Stimulated activated memory B cell treated with anti-CD40 and anti-IgM and Interleukin-4, amounts not matched to agents 10 μg/mL and 1 μg/mL and 100 μg/mL, for 72 hours (primary cell): ENCODE data around the gene ADAP1.
A peak's percentile ranks its signal among the peaks of the same experiment; 100 is the strongest.

Experiments used
- ATAC-seq: fragments of 150-1000 bp; cut with Tn5 transposase; 2 replicates; pipeline ENCODE4 v1.10.0; 2021
- H3K27ac Mint-ChIP-seq: one replicate; pipeline ENCODE4 v1.8.0; 2022; ENCODE audit warnings: mild to moderate bottlenecking, mixed read lengths
- H3K27me3 Mint-ChIP-seq: one replicate; pipeline ENCODE4 v1.8.0; 2022; ENCODE audit warnings: mixed read lengths
- H3K36me3 Mint-ChIP-seq: one replicate; pipeline ENCODE4 v1.8.0; 2022; ENCODE audit warnings: mixed read lengths
- H3K4me1 Mint-ChIP-seq: one replicate; pipeline ENCODE4 v1.8.0; 2022; ENCODE audit warnings: mixed read lengths
- H3K4me3 Mint-ChIP-seq: one replicate; pipeline ENCODE4 v1.8.0; 2022; ENCODE audit warnings: mild to moderate bottlenecking, moderate library complexity, mixed read lengths
- H3K9me3 Mint-ChIP-seq: one replicate; pipeline ENCODE4 v1.8.0; 2022; ENCODE audit warnings: mixed read lengths

Gene ADAP1

GRCh38 chr7:982511-983003, 28.1 kb upstream of the ADAP1 start:
- no peak overlapping the region for H3K27ac Mint-ChIP-seq
- H3K4me3 Mint-ChIP-seq = no peak overlapping the region
- peaks cover 38% of the 10 kb centered on the region for H3K27me3 Mint-ChIP-seq
- ATAC-seq = no peak
- no peaks in the 10 kb centered on the region for H3K36me3 Mint-ChIP-seq
- no peaks in the 10 kb centered on the region for H3K9me3 Mint-ChIP-seq
- peaks cover 7% of the 10 kb centered on the region for H3K4me1 Mint-ChIP-seq

DNA sequence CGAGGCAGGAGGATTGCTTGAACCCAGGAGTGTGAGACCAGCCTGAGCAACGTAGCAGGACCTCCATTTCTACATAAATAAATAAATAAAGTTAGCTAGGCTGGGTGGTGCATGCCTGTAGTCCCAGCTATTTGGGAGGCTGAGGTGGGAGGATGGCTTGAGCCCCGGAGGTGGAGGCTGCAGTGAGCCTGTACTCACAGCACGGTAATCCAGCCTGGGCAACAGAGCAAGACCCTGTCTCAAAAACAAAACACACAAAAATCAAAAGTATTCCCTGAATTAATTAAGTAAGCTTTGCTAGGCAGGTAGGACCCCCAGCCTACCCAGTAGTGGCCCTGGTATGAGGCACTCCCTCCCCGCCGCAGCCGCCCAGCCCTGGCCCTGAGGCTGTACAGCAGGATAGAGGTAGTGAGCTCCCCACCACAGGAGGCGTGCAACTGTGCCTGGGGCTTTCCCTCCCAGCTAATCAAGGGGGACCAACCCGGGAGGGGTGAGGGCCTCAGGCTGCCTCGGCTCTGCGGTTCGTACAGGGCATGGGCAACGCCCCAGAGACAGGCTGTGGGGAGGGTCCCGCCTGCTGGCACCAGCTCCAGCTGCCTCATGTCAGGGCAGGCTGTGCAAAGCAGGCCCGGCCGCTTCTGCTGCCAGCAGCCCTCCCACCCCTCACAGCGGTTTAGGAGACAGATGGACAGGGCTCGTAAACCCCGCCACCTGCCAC, 27.5 kb upstream of the ADAP1 start:
- H3K27ac Mint-ChIP-seq = no peak overlapping the region
- no peaks in the 10 kb centered on the region for H3K36me3 Mint-ChIP-seq
- H3K4me3 Mint-ChIP-seq = no peak overlapping the region
- peaks cover 9% of the 10 kb centered on the region for H3K4me1 Mint-ChIP-seq
- no peak for ATAC-seq
- no peaks in the 10 kb centered on the region for H3K9me3 Mint-ChIP-seq
- H3K27me3 Mint-ChIP-seq = peaks cover 33% of the 10 kb centered on the region

GRCh38 chr7:979886-980571, 25.5 kb upstream of the ADAP1 start:
- no peak for ATAC-seq
- peaks cover 9% of the 10 kb centered on the region for H3K4me1 Mint-ChIP-seq
- H3K4me3 Mint-ChIP-seq = no peak overlapping the region

GRCh38 chr7:979151-979550, 24.7 kb upstream of the ADAP1 start:
- no peak overlapping the region for H3K27ac Mint-ChIP-seq
- H3K4me3 Mint-ChIP-seq = no peak overlapping the region
- peaks cover 6% of the 10 kb centered on the region for H3K27me3 Mint-ChIP-seq
- no peaks in the 10 kb centered on the region for H3K9me3 Mint-ChIP-seq
- H3K4me1 Mint-ChIP-seq = peaks cover 17% of the 10 kb centered on the region
- ATAC-seq = no peak
- H3K36me3 Mint-ChIP-seq = no peaks in the 10 kb centered on the region

More at GRCh38 chr7:979886-980571, 25.5 kb upstream of the ADAP1 start:
- peaks cover 14% of the 10 kb centered on the region for H3K27me3 Mint-ChIP-seq
- H3K27ac Mint-ChIP-seq = no peak overlapping the region
- no peaks in the 10 kb centered on the region for H3K9me3 Mint-ChIP-seq
- H3K36me3 Mint-ChIP-seq = no peaks in the 10 kb centered on the region

DNA sequence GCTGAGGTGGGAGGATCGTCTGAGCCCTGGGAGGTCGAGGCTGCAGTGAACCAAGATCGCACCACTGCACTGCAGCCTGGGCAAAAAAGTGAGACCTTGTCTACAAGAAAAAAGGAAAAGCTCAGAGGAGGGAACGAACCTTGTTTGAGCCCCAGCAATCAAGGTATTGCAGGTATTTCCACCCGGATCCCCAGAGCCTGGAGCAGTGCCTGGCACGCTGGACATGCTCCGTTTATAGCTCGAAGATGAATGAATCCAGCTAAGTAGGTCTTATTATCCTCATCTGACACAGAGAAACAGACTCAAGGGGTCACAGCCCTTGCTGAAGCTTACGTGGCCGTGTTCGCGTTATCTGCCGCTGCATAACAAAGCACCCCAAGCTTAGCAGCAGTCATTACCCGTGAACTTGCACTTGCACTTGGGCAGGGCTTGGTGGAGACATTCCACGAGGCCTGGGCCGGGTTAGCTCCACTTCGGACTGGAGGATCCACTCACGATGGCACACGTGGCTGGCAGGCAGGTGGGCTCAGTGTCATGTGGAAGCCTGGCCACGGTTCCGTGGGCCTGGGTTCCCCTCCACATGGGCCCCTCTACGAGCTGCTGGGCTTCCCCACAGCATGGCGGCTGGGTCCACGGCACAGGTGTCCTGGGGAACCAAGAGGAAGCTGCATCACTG, 24.1 kb upstream of the ADAP1 start:
- Mint-ChIP-seq H3K9me3 (no peaks in the 10 kb centered on the region), H3K27ac (no peak overlapping the region), H3K36me3 (no peaks in the 10 kb centered on the region), H3K4me3 (no peak overlapping the region), H3K4me1 (peaks cover 19% of the 10 kb centered on the region), H3K27me3 (peaks cover 6% of the 10 kb centered on the region)
- ATAC-seq = no peak

DNA sequence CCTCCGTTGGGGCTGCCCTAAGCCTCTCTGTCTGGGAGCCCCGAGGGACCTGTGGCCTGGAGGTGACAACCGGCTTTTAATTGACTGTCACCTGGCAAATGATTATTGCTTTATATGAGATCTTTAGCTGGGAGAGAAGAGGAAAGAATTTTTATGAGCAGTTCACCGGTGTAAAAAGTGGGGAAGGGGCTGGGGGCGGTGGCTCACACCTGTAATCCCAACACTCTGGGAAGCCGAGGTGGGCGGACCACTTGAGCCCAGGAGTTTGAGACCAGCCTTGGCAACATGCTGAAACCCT, 23.5 kb upstream of the ADAP1 start:
- no peak for ATAC-seq
- Mint-ChIP-seq H3K9me3 (no peaks in the 10 kb centered on the region), H3K4me3 (no peak overlapping the region), H3K27ac (no peak overlapping the region), H3K36me3 (no peaks in the 10 kb centered on the region), H3K4me1 (peaks cover 24% of the 10 kb centered on the region), H3K27me3 (peaks cover 6% of the 10 kb centered on the region)

- Mint-ChIP-seq H3K27ac (no peak overlapping the region), H3K9me3 (no peaks in the 10 kb centered on the region), H3K4me1 (peaks cover 24% of the 10 kb centered on the region), H3K4me3 (no peak overlapping the region), H3K27me3 (peaks cover 6% of the 10 kb centered on the region), H3K36me3 (peaks cover 3% of the 10 kb centered on the region)
- no peak for ATAC-seq
These were observed 23.0 kb upstream of the ADAP1 start for GRCh38 chr7:977326-978048.

- H3K9me3 Mint-ChIP-seq = no peaks in the 10 kb centered on the region
- no peak overlapping the region for H3K27ac Mint-ChIP-seq
- no peak overlapping the region for H3K4me3 Mint-ChIP-seq
- H3K4me1 Mint-ChIP-seq = peaks cover 26% of the 10 kb centered on the region
- no peak for ATAC-seq
- no peaks in the 10 kb centered on the region for H3K27me3 Mint-ChIP-seq
- peaks cover 8% of the 10 kb centered on the region for H3K36me3 Mint-ChIP-seq
These were observed 22.4 kb upstream of the ADAP1 start for GRCh38 chr7:976901-977325.

- no peak for ATAC-seq
- Mint-ChIP-seq H3K4me3 (peak overlapping the region; percentile 18), H3K27me3 (no peaks in the 10 kb centered on the region), H3K4me1 (peaks cover 36% of the 10 kb centered on the region), H3K9me3 (no peaks in the 10 kb centered on the region), H3K36me3 (peaks cover 17% of the 10 kb centered on the region), H3K27ac (peak overlapping the region; percentile 91)
These were observed 21.4 kb upstream of the ADAP1 start for GRCh38 chr7:975702-976473.

DNA sequence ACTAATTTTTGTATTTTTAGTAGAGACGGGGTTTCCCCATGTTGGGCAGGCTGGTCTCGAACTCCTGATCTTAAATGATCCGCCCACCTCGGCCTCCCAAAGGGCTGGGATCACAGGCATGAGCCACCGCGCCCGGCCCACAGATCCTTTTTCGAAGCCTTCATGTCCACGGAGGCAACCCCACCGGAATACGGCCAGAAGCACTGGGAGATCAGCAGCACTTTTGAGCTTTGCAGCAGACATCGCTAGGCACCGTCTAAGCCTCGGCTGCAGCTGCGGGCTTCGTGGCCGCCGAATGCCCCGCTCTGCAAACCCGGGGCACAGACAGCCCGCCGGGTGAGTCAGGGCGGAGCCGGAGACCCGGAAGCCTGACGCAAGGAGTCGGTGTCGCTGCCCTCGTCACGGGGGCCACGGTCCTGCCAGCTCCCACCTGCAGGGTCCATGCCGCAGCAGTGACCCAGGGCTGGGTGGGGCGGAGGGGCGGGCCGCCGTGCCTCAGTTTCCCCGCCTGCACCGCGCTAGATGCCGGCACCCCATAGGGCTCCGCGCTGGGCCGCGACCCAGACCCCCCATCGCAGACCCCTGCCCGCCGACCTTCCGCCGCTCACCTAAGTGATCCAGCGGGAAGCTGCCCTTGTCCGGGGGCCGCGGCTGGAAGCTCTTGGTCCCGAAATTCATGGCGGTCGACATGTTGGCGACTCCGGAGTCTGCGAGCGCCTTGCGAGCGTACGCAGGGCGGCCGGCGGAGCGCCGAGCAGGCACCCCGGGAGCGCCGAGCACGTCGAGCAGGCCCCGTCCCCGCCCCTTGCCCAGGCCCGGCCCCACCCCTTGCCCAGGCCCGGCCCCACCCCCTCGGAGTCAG, 20.6 kb upstream of the ADAP1 start, which contains the start of gene COX19:
Gene COX19, minus strand, starts transcription at position 730 of the 862 bp plus-strand sequence. Its CDS starts 40 bp downstream, at position 690.
- Mint-ChIP-seq H3K9me3 (no peaks in the 10 kb centered on the region), H3K36me3 (peaks cover 19% of the 10 kb centered on the region), H3K4me3 (peak within 1 kb of the TSS; percentile 94), H3K27me3 (no peaks in the 10 kb centered on the region), H3K4me1 (peaks cover 38% of the 10 kb centered on the region), H3K27ac (peak within 1 kb of the TSS; percentile 91)
- peak; percentile 95 for ATAC-seq

GRCh38 chr7:974172-974571, 19.7 kb upstream of the ADAP1 start:
- peaks cover 38% of the 10 kb centered on the region for H3K4me1 Mint-ChIP-seq
- H3K9me3 Mint-ChIP-seq = no peaks in the 10 kb centered on the region
- peak overlapping the region; percentile 91 for H3K27ac Mint-ChIP-seq
- H3K4me3 Mint-ChIP-seq = peak overlapping the region; percentile 94
- ATAC-seq = no peak
- no peaks in the 10 kb centered on the region for H3K27me3 Mint-ChIP-seq
- peaks cover 20% of the 10 kb centered on the region for H3K36me3 Mint-ChIP-seq

GRCh38 chr7:973312-973711, 18.8 kb upstream of the ADAP1 start:
- no peaks in the 10 kb centered on the region for H3K27me3 Mint-ChIP-seq
- ATAC-seq = no peak
- peaks cover 24% of the 10 kb centered on the region for H3K36me3 Mint-ChIP-seq
- H3K9me3 Mint-ChIP-seq = no peaks in the 10 kb centered on the region
- no peak overlapping the region for H3K27ac Mint-ChIP-seq
- H3K4me1 Mint-ChIP-seq = peaks cover 38% of the 10 kb centered on the region
- peak overlapping the region; percentile 12 for H3K4me3 Mint-ChIP-seq

GRCh38 chr7:972676-973309, 18.3 kb upstream of the ADAP1 start:
- no peak for ATAC-seq
- no peaks in the 10 kb centered on the region for H3K9me3 Mint-ChIP-seq
- H3K4me3 Mint-ChIP-seq = no peak overlapping the region
- H3K27ac Mint-ChIP-seq = no peak overlapping the region
- peaks cover 29% of the 10 kb centered on the region for H3K36me3 Mint-ChIP-seq
- peaks cover 34% of the 10 kb centered on the region for H3K4me1 Mint-ChIP-seq
- no peaks in the 10 kb centered on the region for H3K27me3 Mint-ChIP-seq
